IMR-90 (cell line): ENCODE measurements around the gene DDX20. TPM values are rescaled to one million over a fixed set of nuclear protein-coding genes. Genes with fewer than 3 reads are reported as not detected.

Source experiments
- ATAC-seq: fragments of 200-7000 bp; cut with Tn5 transposase; 2 replicates; pipeline ENCODE4 v1.9.1; 2020; ENCODE audit warnings: low read depth, mild to moderate bottlenecking, moderate library complexity
- BruUV-seq: library from RNA; stranded (reverse); fragments of 400-500 nt; replicated peaks from 2 replicates; lab custom pipeline; 2021; lab: Mats Ljungman, UMichigan
- CTCF ChIA-PET: fragments of 300-600 bp; formaldehyde crosslinking; extraction: SDS; loops from one replicate; lab custom pipeline; 2021; ENCODE audit warnings: antibody characterized with exemption; lab: Yijun Ruan, JAX
- POLR2A ChIA-PET: fragments of 300-600 bp; sonication (Branson Sonifier 250); formaldehyde crosslinking; loops from one replicate; lab custom pipeline; 2022; ENCODE audit warnings: antibody characterized with exemption; ENCODE audit not compliant: unreplicated experiment; lab: Charles Lee
- DNase-seq: peaks from one replicate; pipeline ENCODE4 v3.0.0; 2013
- H2AFZ ChIP-seq: replicated peaks from 2 replicates; pipeline ENCODE3; 2013; ENCODE audit warnings: low read length, mild to moderate bottlenecking; ENCODE audit not compliant: poor library complexity
- H2AK5ac ChIP-seq: 2 replicates; pipeline ENCODE4 v1.6.1; 2013; ENCODE audit warnings: low read depth, low read length, inconsistent platforms
- H2AK9ac ChIP-seq: replicated peaks from 2 replicates; pipeline ENCODE3; 2013; ENCODE audit warnings: mild to moderate bottlenecking, low read depth, low read length, moderate library complexity; ENCODE audit not compliant: poor library complexity
- H2BK120ac ChIP-seq: 2 replicates; pipeline ENCODE4 v1.6.1; 2013; ENCODE audit warnings: low read depth, low read length, inconsistent platforms
- H2BK15ac ChIP-seq: 3 replicates; pipeline ENCODE4 v1.6.1; 2013; ENCODE audit warnings: low read depth, low read length, inconsistent platforms
- H2BK20ac ChIP-seq: 2 replicates; pipeline ENCODE4 v1.6.1; 2013; ENCODE audit warnings: low read depth, mild to moderate bottlenecking, inconsistent platforms, low read length, moderate library complexity
- H2BK5ac ChIP-seq: 2 replicates; pipeline ENCODE4 v1.6.1; 2013; ENCODE audit warnings: mild to moderate bottlenecking, low read depth, low read length, inconsistent platforms; ENCODE audit not compliant: poor library complexity, severe bottlenecking
- H3K14ac ChIP-seq: replicated peaks from 2 replicates; pipeline ENCODE4 v1.6.1; 2013; ENCODE audit warnings: low read depth, low read length, inconsistent platforms
- H3K18ac ChIP-seq: 2 replicates; pipeline ENCODE4 v1.6.1; 2013; ENCODE audit warnings: low read depth, low read length, control low read depth
- H3K23ac ChIP-seq: 2 replicates; pipeline ENCODE4 v1.6.1; 2013; ENCODE audit warnings: low read depth, low read length, inconsistent platforms
- H3K27ac ChIP-seq: 2 replicates; pipeline ENCODE4 v1.5.1; 2013; ENCODE audit warnings: mild to moderate bottlenecking, control low read depth, low read length; ENCODE audit not compliant: insufficient read depth
- H3K27me3 ChIP-seq: 2 replicates; pipeline ENCODE4 v1.6.1; 2013; ENCODE audit warnings: low read length; ENCODE audit not compliant: control insufficient read depth, insufficient read depth
- H3K36me3 ChIP-seq: 2 replicates; pipeline ENCODE4 v1.6.1; 2013; ENCODE audit warnings: low read length, mixed read lengths; ENCODE audit not compliant: control insufficient read depth, insufficient read depth
- H3K4ac ChIP-seq: 2 replicates; pipeline ENCODE4 v1.6.1; 2013; ENCODE audit warnings: low read depth, low read length, inconsistent platforms
- H3K4me1 ChIP-seq: 2 replicates; pipeline ENCODE4 v1.6.1; 2013; ENCODE audit warnings: low read length, mixed read lengths; ENCODE audit not compliant: control insufficient read depth, insufficient read depth
- H3K4me2 ChIP-seq: 2 replicates; pipeline ENCODE4 v1.6.1; 2013; ENCODE audit warnings: low read depth, mild to moderate bottlenecking, control low read depth, low read length, moderate library complexity
- H3K4me3 ChIP-seq: 2 replicates; pipeline ENCODE4 v1.5.1; 2013; ENCODE audit warnings: low read depth, mild to moderate bottlenecking, control low read depth, low read length, moderate library complexity; ENCODE audit not compliant: insufficient read depth
- H3K56ac ChIP-seq: 2 replicates; pipeline ENCODE4 v1.6.1; 2013; ENCODE audit warnings: low read length, inconsistent platforms; ENCODE audit not compliant: insufficient read depth; ENCODE audit errors: extremely low read depth
- H3K79me1 ChIP-seq, 2 experiments: 2 replicates each; pipeline ENCODE4 v1.6.1; 2013; ENCODE audit warnings: low read length in 2 of 2, inconsistent platforms in 1 of 2, low read depth in 1 of 2
- H3K9ac ChIP-seq: 2 replicates; pipeline ENCODE4 v1.6.1; 2013; ENCODE audit warnings: low read depth, low read length, control low read depth
- H3K9me1 ChIP-seq: 2 replicates; pipeline ENCODE4 v1.6.1; 2013; ENCODE audit warnings: low read length, inconsistent platforms; ENCODE audit not compliant: insufficient read depth
- H3K9me3 ChIP-seq: 2 replicates; pipeline ENCODE4 v1.6.1; 2013; ENCODE audit warnings: low read length; ENCODE audit not compliant: control insufficient read depth, insufficient read depth
- H4K20me1 ChIP-seq: 2 replicates; pipeline ENCODE4 v1.6.1; 2013; ENCODE audit warnings: low read length, inconsistent platforms; ENCODE audit not compliant: insufficient read depth
- H4K5ac ChIP-seq: 2 replicates; pipeline ENCODE4 v1.6.1; 2013; ENCODE audit warnings: mild to moderate bottlenecking, low read depth, low read length, control low read depth
- H4K8ac ChIP-seq, 2 experiments: 2 replicates each; pipeline ENCODE4 v1.6.1; 2013; ENCODE audit warnings: low read depth in 2 of 2, low read length in 2 of 2, control low read depth in 1 of 2, inconsistent platforms in 1 of 2
- H4K91ac ChIP-seq: 2 replicates; pipeline ENCODE4 v1.6.1; 2013; ENCODE audit warnings: low read depth, low read length, inconsistent platforms; ENCODE audit not compliant: insufficient read depth
- BHLHE40 ChIP-seq: fragments of 150-350 bp; IDR thresholded peaks from 2 replicates; pipeline ENCODE4 v1.6.1; 2016; ENCODE audit warnings: mild to moderate bottlenecking, low read depth, low read length
- CEBPB ChIP-seq: IDR thresholded peaks from 2 replicates; pipeline ENCODE4 v1.6.1; 2012; ENCODE audit warnings: low read depth, low read length, improper control_type of control experiment
- CHD1 ChIP-seq: IDR thresholded peaks from 2 replicates; pipeline ENCODE4 v1.6.1; 2012; ENCODE audit warnings: low read depth, low read length, improper control_type of control experiment
- CTCF ChIP-seq: conservative IDR thresholded peaks from 2 replicates; pipeline ENCODE4 v1.5.1; 2012; ENCODE audit warnings: mild to moderate bottlenecking, low read depth, low read length, improper control_type of control experiment
- FOS ChIP-seq: fragments of 150-350 bp; IDR thresholded peaks from 2 replicates; pipeline ENCODE4 v1.6.1; 2016; ENCODE audit warnings: low read depth, low read length
- MAFK ChIP-seq: IDR thresholded peaks from 2 replicates; pipeline ENCODE4 v1.6.1; 2012; ENCODE audit warnings: low read depth, low read length, improper control_type of control experiment
- MAZ ChIP-seq: IDR thresholded peaks from 2 replicates; pipeline ENCODE4 v1.6.1; 2012; ENCODE audit warnings: low read depth, mild to moderate bottlenecking, low read length, improper control_type of control experiment, moderate library complexity, borderline replicate concordance
- MXI1 ChIP-seq: IDR thresholded peaks from 2 replicates; pipeline ENCODE4 v1.6.1; 2012; ENCODE audit warnings: low read depth, mild to moderate bottlenecking, low read length, moderate library complexity, borderline replicate concordance
- NFE2L2 ChIP-seq: fragments of 150-350 bp; IDR thresholded peaks from 2 replicates; pipeline ENCODE4 v1.6.1; 2016; ENCODE audit warnings: low read depth, mild to moderate bottlenecking, low read length
- POLR2A ChIP-seq: IDR thresholded peaks from 2 replicates; pipeline ENCODE4 v1.6.1; 2012; ENCODE audit warnings: mild to moderate bottlenecking, low read depth, low read length
- RAD21 ChIP-seq: IDR thresholded peaks from 2 replicates; pipeline ENCODE4 v1.6.1; 2012; ENCODE audit warnings: low read length, improper control_type of control experiment
- RCOR1 ChIP-seq: IDR thresholded peaks from 2 replicates; pipeline ENCODE4 v1.6.1; 2012; ENCODE audit warnings: mild to moderate bottlenecking, low read length, improper control_type of control experiment; ENCODE audit not compliant: insufficient replicate concordance
- RFX5 ChIP-seq: IDR thresholded peaks from 2 replicates; pipeline ENCODE4 v1.8.0; 2012; ENCODE audit warnings: low read depth, mild to moderate bottlenecking, low read length, moderate library complexity
- SMC3 ChIP-seq: fragments of 150-350 bp; IDR thresholded peaks from 2 replicates; pipeline ENCODE4 v1.6.1; 2016; ENCODE audit warnings: low read depth, mild to moderate bottlenecking, antibody characterized with exemption, low read length, moderate library complexity
- WGBS, 2 experiments: methylation state at CpG; one replicate each; pipeline versions ENCODE4 v1.1.5 to v1.1.7; 2013; ENCODE audit warnings: missing lambda C conversion rate in 2 of 2; ENCODE audit not compliant: insufficient read length in 1 of 2; ENCODE audit errors: extremely low coverage in 2 of 2; 5-methylcytosine and 5-hydroxymethylcytosine counted together
- dilution Hi-C: fragments of 300-500 bp; cut with HindIII; formaldehyde crosslinking; loops from one replicate; pipeline ENCODE4 v1.14.3; 2018; ENCODE audit warnings: low sequenced_read_pairs; ENCODE audit not compliant: unreplicated experiment
- in situ Hi-C: fragments of 300-500 bp; cut with MboI; formaldehyde crosslinking; loops from 3 replicates; pipeline ENCODE4 v1.14.3; 2019; ENCODE audit warnings: low sequenced_read_pairs, inconsistent platforms, mixed read lengths
- intact Hi-C: fragments of 100-400 bp; cut with micrococcal nuclease; formaldehyde crosslinking; loops from 2 replicates; pipeline ENCODE4 v1.10.0; 2022
- polyA plus RNA-seq, 3 experiments: library from polyadenylated mRNA; depleted of rRNA; stranded (reverse); fragments of >200 nt; gene quantifications; 2 replicates each; pipeline ENCODE4 v1.2.3, GENCODE V29; 2012; ENCODE audit warnings: low replicate concordance in 1 of 3
- total RNA-seq: library from RNA; depleted of rRNA; stranded (reverse); fragments of >200 nt; gene quantifications from 2 replicates; pipeline ENCODE4 v1.2.3, GENCODE V29; 2012
- TF ChIP-seq, protein P1 (sequence below): fragments of 150-350 bp; IDR thresholded peaks from 2 replicates; pipeline ENCODE4 v1.6.1; 2016; ENCODE audit warnings: low read depth, mild to moderate bottlenecking, low read length, moderate library complexity, borderline replicate concordance
- TF ChIP-seq, protein P2 (sequence below): fragments of 150-350 bp; IDR thresholded peaks from 2 replicates; pipeline ENCODE4 v1.6.1; 2017; ENCODE audit warnings: mild to moderate bottlenecking, antibody characterized with exemption, low read length, low read depth

The DDX20 gene
- total and polyA plus RNA-seq, 2 of the 4 experiments (the other 2 are of a cell fraction): 5.7 to 10.9 TPM

GRCh38 chr1:111778066-111778465 is 22.4 kb downstream of the DDX20 start:
- H3K14ac ChIP-seq: 0 out of 2 replicates have a peak overlapping the region, but pooled peaks have one; percentile 3
- no peak for ATAC-seq
- TF ChIP-seq MAFK: no peak
- TF ChIP-seq CEBPB: no peak
- no peak for TF ChIP-seq POLR2A
- TF ChIP-seq BHLHE40: no peak
- TF ChIP-seq, protein P1, sequence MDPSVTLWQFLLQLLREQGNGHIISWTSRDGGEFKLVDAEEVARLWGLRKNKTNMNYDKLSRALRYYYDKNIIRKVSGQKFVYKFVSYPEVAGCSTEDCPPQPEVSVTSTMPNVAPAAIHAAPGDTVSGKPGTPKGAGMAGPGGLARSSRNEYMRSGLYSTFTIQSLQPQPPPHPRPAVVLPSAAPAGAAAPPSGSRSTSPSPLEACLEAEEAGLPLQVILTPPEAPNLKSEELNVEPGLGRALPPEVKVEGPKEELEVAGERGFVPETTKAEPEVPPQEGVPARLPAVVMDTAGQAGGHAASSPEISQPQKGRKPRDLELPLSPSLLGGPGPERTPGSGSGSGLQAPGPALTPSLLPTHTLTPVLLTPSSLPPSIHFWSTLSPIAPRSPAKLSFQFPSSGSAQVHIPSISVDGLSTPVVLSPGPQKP: no peak
- TF ChIP-seq FOS: no peak
- TF ChIP-seq RFX5: no peak
- TF ChIP-seq, protein P2, sequence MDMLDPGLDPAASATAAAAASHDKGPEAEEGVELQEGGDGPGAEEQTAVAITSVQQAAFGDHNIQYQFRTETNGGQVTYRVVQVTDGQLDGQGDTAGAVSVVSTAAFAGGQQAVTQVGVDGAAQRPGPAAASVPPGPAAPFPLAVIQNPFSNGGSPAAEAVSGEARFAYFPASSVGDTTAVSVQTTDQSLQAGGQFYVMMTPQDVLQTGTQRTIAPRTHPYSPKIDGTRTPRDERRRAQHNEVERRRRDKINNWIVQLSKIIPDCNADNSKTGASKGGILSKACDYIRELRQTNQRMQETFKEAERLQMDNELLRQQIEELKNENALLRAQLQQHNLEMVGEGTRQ: no peak
- no peak for TF ChIP-seq RAD21
- TF ChIP-seq MXI1: no peak
- TF ChIP-seq CHD1: no peak
- TF ChIP-seq SMC3: no peak
- TF ChIP-seq MAZ: no peak
- TF ChIP-seq RCOR1: no peak
- TF ChIP-seq CTCF: no peak
- TF ChIP-seq NFE2L2: no peak
- H2BK120ac ChIP-seq: peak overlapping the region; percentile 73
- H2AFZ ChIP-seq: no peak overlapping the region
- H2BK5ac ChIP-seq: no peak overlapping the region
- peak overlapping the region; percentile 84 for H3K4ac ChIP-seq
- H3K18ac ChIP-seq: peak overlapping the region; percentile 75; the same call in 1 of the 2 replicates
- WGBS, 2 experiments: no CpG with 5 or more reads among the region's 6 CpGs
- peak overlapping the region; percentile 96 for H2BK20ac ChIP-seq
- H3K23ac ChIP-seq: no peak overlapping the region
- H3K9me1 ChIP-seq: peaks cover 7% of the 10 kb centered on the region
- H3K4me2 ChIP-seq: no peak overlapping the region
- H4K20me1 ChIP-seq: no peaks in the 10 kb centered on the region
- H3K4me3 ChIP-seq: no peak overlapping the region
- CTCF ChIA-PET: interaction anchor here (0.6 kb wide), 1 partner anchor 102 kb away, joined by 3 read pairs; no protein-coding TSS in a partner anchor
- no peaks in the 10 kb centered on the region for H3K36me3 ChIP-seq
- BruUV-seq: no TSS peak
- H2AK5ac ChIP-seq: no peak overlapping the region; the same call in none of the 2 replicates
- no peaks in the 10 kb centered on the region; a peak in 1 of 4 replicates for H3K79me1 ChIP-seq
- peaks cover 23% of the 10 kb centered on the region for H3K4me1 ChIP-seq
- in situ Hi-C loops (no loop called here), intact Hi-C loops (loop anchor here (5.0 kb wide), 4 partner anchors 99 to 584 kb away; no protein-coding TSS in a partner anchor), dilution Hi-C loops (no loop called here)
- H4K91ac ChIP-seq: peak overlapping the region; percentile 91
- no peak for DNase-seq
- H4K5ac ChIP-seq: peak overlapping the region; percentile 68; the same call in 1 of the 2 replicates
- H3K27me3 ChIP-seq: peaks cover 5% of the 10 kb centered on the region
- no peaks in the 10 kb centered on the region for H3K9me3 ChIP-seq
- H4K8ac ChIP-seq: peak overlapping the region; percentile 30 to 39; a peak in 3 of 4 replicates
- H2BK15ac ChIP-seq: peak overlapping the region; percentile 38; the same call in 1 of the 3 replicates
- H3K56ac ChIP-seq: no peak overlapping the region; the same call in 1 of the 2 replicates
- POLR2A ChIA-PET: no interaction called here
- H3K9ac ChIP-seq: no peak overlapping the region
- no peak overlapping the region for H2AK9ac ChIP-seq
- H3K27ac ChIP-seq: no peak overlapping the region; the same call in 1 of the 2 replicates
